GM23338 (cell line): ENCODE results near the gene LRMDA. TPM values are rescaled to one million over a fixed set of nuclear protein-coding genes. Genes with fewer than 3 reads are reported as not detected.

Experiments
- ATAC-seq: fragments of 200-7000 bp; cut with Tn5 transposase; 3 replicates; pipeline ENCODE4 v1.9.1; 2020
- DNase-seq: peaks from one replicate; pipeline ENCODE4 v3.0.0-alpha.2; 2015; ENCODE audit warnings: low spot score
- H2AFZ ChIP-seq: fragments of 200-600 bp; sonication (generic); 2 replicates; pipeline ENCODE4 v1.8.0; 2016; ENCODE audit warnings: antibody characterized with exemption, mild to moderate bottlenecking, moderate library complexity
- H3F3A ChIP-seq: fragments of 200-600 bp; sonication (generic); replicated peaks from 2 replicates; pipeline ENCODE4 v1.8.0; 2017; ENCODE audit warnings: antibody characterized with exemption, mixed run types, low read depth
- H3K27ac ChIP-seq: fragments of 200-600 bp; sonication (generic); 2 replicates; pipeline ENCODE4 v1.6.1; 2016; ENCODE audit warnings: low read depth
- H3K27me3 ChIP-seq: fragments of 200-600 bp; sonication (generic); 2 replicates; pipeline ENCODE4 v1.8.0; 2016; ENCODE audit warnings: mild to moderate bottlenecking, mixed run types, moderate library complexity; ENCODE audit not compliant: insufficient read depth
- H3K36me3 ChIP-seq: fragments of 200-600 bp; sonication (generic); 2 replicates; pipeline ENCODE4 v1.8.0; 2016; ENCODE audit warnings: mild to moderate bottlenecking; ENCODE audit not compliant: insufficient read depth
- H3K4me1 ChIP-seq: fragments of 200-600 bp; sonication (generic); 2 replicates; pipeline ENCODE4 v1.8.0; 2016; ENCODE audit warnings: mild to moderate bottlenecking, moderate library complexity; ENCODE audit not compliant: insufficient read depth
- H3K4me2 ChIP-seq: fragments of 200-600 bp; sonication (generic); 2 replicates; pipeline ENCODE4 v1.7.1; 2017; ENCODE audit warnings: mixed run types
- H3K4me3 ChIP-seq: fragments of 200-600 bp; sonication (generic); 2 replicates; pipeline ENCODE4 v1.6.1; 2016; ENCODE audit warnings: mixed run types
- H3K79me2 ChIP-seq: fragments of 200-600 bp; sonication (generic); replicated peaks from 2 replicates; pipeline ENCODE4 v1.8.0; 2017; ENCODE audit warnings: mild to moderate bottlenecking; ENCODE audit not compliant: insufficient read depth
- H3K9me2 ChIP-seq: fragments of 200-600 bp; sonication (generic); 2 replicates; pipeline ENCODE4 v1.8.0; 2017; ENCODE audit not compliant: insufficient read depth
- H4K20me1 ChIP-seq: fragments of 200-600 bp; sonication (generic); replicated peaks from 2 replicates; pipeline ENCODE4 v1.8.0; 2017; ENCODE audit warnings: mild to moderate bottlenecking; ENCODE audit not compliant: insufficient read depth
- H3K27ac Mint-ChIP-seq: 2 replicates; pipeline ENCODE4 v1.8.0; 2020; ENCODE audit warnings: inconsistent platforms, mild to moderate bottlenecking, moderate library complexity, mixed read lengths
- H3K27me3 Mint-ChIP-seq: 3 replicates; pipeline ENCODE4 v1.8.0; 2022; ENCODE audit warnings: low read depth, mild to moderate bottlenecking, moderate library complexity, mixed read lengths, inconsistent platforms; ENCODE audit not compliant: insufficient read depth, poor library complexity
- H3K36me3 Mint-ChIP-seq: 3 replicates; pipeline ENCODE4 v1.8.0; 2021; ENCODE audit warnings: low read depth, mild to moderate bottlenecking, inconsistent platforms, moderate library complexity, mixed read lengths
- H3K4me1 Mint-ChIP-seq: 3 replicates; pipeline ENCODE4 v1.8.0; 2020; ENCODE audit warnings: mild to moderate bottlenecking, inconsistent platforms, mixed read lengths
- H3K4me3 Mint-ChIP-seq: 3 replicates; pipeline ENCODE4 v1.8.0; 2021; ENCODE audit warnings: moderate library complexity, mild to moderate bottlenecking, inconsistent platforms, mixed read lengths
- H3K9me3 Mint-ChIP-seq: 3 replicates; pipeline ENCODE4 v1.8.0; 2020; ENCODE audit warnings: moderate library complexity, mild to moderate bottlenecking, inconsistent platforms, mixed read lengths
- CREB1 ChIP-seq: fragments of 250-450 bp; sonication (Bioruptor Pico); IDR thresholded peaks from 2 replicates; pipeline ENCODE4 v1.5.0; 2020; ENCODE audit warnings: low read depth, mild to moderate bottlenecking, moderate library complexity
- ETS1 ChIP-seq: IDR thresholded peaks from 2 replicates; pipeline ENCODE4 v1.6.1; 2016; ENCODE audit warnings: antibody characterized with exemption
- EZH2 ChIP-seq: fragments of 200-600 bp; sonication (generic); IDR thresholded peaks from one replicate; pipeline ENCODE4 v1.8.0; 2017; ENCODE audit warnings: antibody characterized with exemption, mild to moderate bottlenecking, low read depth; ENCODE audit not compliant: unreplicated experiment
- EZH2phosphoT487 ChIP-seq: fragments of 200-600 bp; sonication (generic); IDR thresholded peaks from one replicate; pipeline ENCODE4 v1.8.1; 2018; ENCODE audit warnings: antibody characterized with exemption; ENCODE audit not compliant: unreplicated experiment
- JUNB ChIP-seq: IDR thresholded peaks from one replicate; pipeline ENCODE4 v1.6.1; 2016; ENCODE audit warnings: antibody characterized with exemption; ENCODE audit not compliant: unreplicated experiment
- POLR2AphosphoS5 ChIP-seq: IDR thresholded peaks from 2 replicates; pipeline ENCODE4 v1.6.1; 2016; ENCODE audit warnings: antibody characterized with exemption, low read depth
- STAT1 ChIP-seq: IDR thresholded peaks from one replicate; pipeline ENCODE4 v1.6.1; 2016; ENCODE audit warnings: antibody characterized with exemption; ENCODE audit not compliant: unreplicated experiment
- ZNF114 ChIP-seq: fragments of 250-450 bp; sonication (Bioruptor Pico); IDR thresholded peaks from 2 replicates; pipeline ENCODE4 v1.5.0; 2020; ENCODE audit warnings: mild to moderate bottlenecking, moderate library complexity
- polyA plus RNA-seq: library from polyadenylated mRNA; unstranded; fragments of >200 nt; fragmentation: Nextera tagmentation; extraction: Ambion mirVana; gene quantifications from 2 replicates; pipeline ENCODE4 v1.2.1, GENCODE V29; 2016
- total RNA-seq: library from RNA; depleted of rRNA; stranded (reverse); fragments of >200 nt; shearing (Covaris generic); gene quantifications from 2 replicates; pipeline ENCODE4 v1.2.3, GENCODE V29; 2014
- TF ChIP-seq, protein P1 (sequence below), 2 experiments: fragments of 200-600 bp in 1 of 2; sonication (generic) in 1 of 2; conservative IDR thresholded peaks; 2 replicates each; pipeline versions ENCODE4 v1.5.1 to v1.6.1; 2016 to 2017; ENCODE audit warnings: antibody characterized with exemption in 2 of 2, low read depth in 2 of 2, mild to moderate bottlenecking in 2 of 2, moderate library complexity in 1 of 2
- TF ChIP-seq, protein P2 (sequence below): IDR thresholded peaks from one replicate; pipeline ENCODE4 v1.6.1; 2018; ENCODE audit warnings: antibody characterized with exemption; ENCODE audit not compliant: unreplicated experiment

Gene LRMDA
- total and polyA plus RNA-seq, 2 experiments from 2014 or later = 0.90 to 1.8 TPM

- TF ChIP-seq, protein P1, sequence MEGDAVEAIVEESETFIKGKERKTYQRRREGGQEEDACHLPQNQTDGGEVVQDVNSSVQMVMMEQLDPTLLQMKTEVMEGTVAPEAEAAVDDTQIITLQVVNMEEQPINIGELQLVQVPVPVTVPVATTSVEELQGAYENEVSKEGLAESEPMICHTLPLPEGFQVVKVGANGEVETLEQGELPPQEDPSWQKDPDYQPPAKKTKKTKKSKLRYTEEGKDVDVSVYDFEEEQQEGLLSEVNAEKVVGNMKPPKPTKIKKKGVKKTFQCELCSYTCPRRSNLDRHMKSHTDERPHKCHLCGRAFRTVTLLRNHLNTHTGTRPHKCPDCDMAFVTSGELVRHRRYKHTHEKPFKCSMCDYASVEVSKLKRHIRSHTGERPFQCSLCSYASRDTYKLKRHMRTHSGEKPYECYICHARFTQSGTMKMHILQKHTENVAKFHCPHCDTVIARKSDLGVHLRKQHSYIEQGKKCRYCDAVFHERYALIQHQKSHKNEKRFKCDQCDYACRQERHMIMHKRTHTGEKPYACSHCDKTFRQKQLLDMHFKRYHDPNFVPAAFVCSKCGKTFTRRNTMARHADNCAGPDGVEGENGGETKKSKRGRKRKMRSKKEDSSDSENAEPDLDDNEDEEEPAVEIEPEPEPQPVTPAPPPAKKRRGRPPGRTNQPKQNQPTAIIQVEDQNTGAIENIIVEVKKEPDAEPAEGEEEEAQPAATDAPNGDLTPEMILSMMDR (conservative IDR thresholded peaks at IDR 0.05; ENCODE audit: low read depth in 2 of 2) = no peak
- TF ChIP-seq, protein P2, sequence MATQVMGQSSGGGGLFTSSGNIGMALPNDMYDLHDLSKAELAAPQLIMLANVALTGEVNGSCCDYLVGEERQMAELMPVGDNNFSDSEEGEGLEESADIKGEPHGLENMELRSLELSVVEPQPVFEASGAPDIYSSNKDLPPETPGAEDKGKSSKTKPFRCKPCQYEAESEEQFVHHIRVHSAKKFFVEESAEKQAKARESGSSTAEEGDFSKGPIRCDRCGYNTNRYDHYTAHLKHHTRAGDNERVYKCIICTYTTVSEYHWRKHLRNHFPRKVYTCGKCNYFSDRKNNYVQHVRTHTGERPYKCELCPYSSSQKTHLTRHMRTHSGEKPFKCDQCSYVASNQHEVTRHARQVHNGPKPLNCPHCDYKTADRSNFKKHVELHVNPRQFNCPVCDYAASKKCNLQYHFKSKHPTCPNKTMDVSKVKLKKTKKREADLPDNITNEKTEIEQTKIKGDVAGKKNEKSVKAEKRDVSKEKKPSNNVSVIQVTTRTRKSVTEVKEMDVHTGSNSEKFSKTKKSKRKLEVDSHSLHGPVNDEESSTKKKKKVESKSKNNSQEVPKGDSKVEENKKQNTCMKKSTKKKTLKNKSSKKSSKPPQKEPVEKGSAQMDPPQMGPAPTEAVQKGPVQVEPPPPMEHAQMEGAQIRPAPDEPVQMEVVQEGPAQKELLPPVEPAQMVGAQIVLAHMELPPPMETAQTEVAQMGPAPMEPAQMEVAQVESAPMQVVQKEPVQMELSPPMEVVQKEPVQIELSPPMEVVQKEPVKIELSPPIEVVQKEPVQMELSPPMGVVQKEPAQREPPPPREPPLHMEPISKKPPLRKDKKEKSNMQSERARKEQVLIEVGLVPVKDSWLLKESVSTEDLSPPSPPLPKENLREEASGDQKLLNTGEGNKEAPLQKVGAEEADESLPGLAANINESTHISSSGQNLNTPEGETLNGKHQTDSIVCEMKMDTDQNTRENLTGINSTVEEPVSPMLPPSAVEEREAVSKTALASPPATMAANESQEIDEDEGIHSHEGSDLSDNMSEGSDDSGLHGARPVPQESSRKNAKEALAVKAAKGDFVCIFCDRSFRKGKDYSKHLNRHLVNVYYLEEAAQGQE = no peak
- no peak for TF ChIP-seq CREB1
- no peak for TF ChIP-seq ETS1
- TF ChIP-seq STAT1 = no peak
- TF ChIP-seq POLR2AphosphoS5 = no peak
- no peak for TF ChIP-seq ZNF114 (CRISPR knock-in tag)
Measured at GRCh38 chr10:76160446-76161300, 729.2 kb downstream of the LRMDA start (continued).

DNA sequence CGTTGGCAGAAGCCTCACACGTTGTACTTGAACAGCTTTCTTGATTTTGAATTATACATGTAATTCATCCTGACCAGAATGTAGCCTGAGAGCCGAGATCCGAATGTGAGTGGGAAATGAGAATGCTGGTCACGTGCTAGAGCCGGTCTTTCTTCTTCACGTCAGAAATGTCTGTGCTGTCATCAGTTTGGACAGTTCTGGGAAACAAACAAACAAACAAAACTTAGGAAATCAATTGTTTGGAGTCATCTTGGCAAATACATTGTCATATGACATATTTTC is 729.8 kb downstream of the LRMDA start:
- Histone ChIP-seq H3K4me1 (no peaks in the 10 kb centered on the region), H3K4me3 (no peak overlapping the region), H3F3A (no peaks in the 10 kb centered on the region), H2AFZ (no peak overlapping the region; the same call in 1 of the 2 replicates), H3K4me2 (no peak overlapping the region), H4K20me1 (no peaks in the 10 kb centered on the region), H3K9me2 (no peaks in the 10 kb centered on the region), H3K27me3 (no peaks in the 10 kb centered on the region), H3K36me3 (no peaks in the 10 kb centered on the region), H3K79me2 (no peaks in the 10 kb centered on the region), H3K27ac (no peak overlapping the region)
- Mint-ChIP-seq H3K36me3 (no peaks in the 10 kb centered on the region; the same call in 2 of the 3 replicates), H3K9me3 (peaks cover 2% of the 10 kb centered on the region), H3K4me3 (no peak overlapping the region), H3K4me1 (peaks cover 2% of the 10 kb centered on the region; the same call in 1 of the 3 replicates), H3K27me3 (no peaks in the 10 kb centered on the region), H3K27ac (no peak overlapping the region)
- no peak for DNase-seq
- TF ChIP-seq ETS1 = no peak
- no peak for TF ChIP-seq ZNF114 (CRISPR knock-in tag)
- no peak for TF ChIP-seq JUNB
- no peak for TF ChIP-seq POLR2AphosphoS5
- TF ChIP-seq EZH2phosphoT487 = no peak
- TF ChIP-seq, protein P1 (conservative IDR thresholded peaks at IDR 0.05; ENCODE audit: low read depth in 2 of 2) = no peak
- TF ChIP-seq EZH2 = no peak
- no peak for ATAC-seq
